ENCODE data around the gene AQP7.
"Not testable (repeated sequence)": the region's sequence is repeated elsewhere in the genome, so short reads cannot be mapped to it uniquely, and the experiment has no call there.

Gene AQP7

GRCh38 chr9:33399047-33399446, 3.3 kb downstream of the AQP7 start:
- not testable (repeated sequence) for DNase-seq

- DNase-seq = not testable (repeated sequence)
These were observed 4.6 kb downstream of the AQP7 start for GRCh38 chr9:33397801-33398200.

DNA sequence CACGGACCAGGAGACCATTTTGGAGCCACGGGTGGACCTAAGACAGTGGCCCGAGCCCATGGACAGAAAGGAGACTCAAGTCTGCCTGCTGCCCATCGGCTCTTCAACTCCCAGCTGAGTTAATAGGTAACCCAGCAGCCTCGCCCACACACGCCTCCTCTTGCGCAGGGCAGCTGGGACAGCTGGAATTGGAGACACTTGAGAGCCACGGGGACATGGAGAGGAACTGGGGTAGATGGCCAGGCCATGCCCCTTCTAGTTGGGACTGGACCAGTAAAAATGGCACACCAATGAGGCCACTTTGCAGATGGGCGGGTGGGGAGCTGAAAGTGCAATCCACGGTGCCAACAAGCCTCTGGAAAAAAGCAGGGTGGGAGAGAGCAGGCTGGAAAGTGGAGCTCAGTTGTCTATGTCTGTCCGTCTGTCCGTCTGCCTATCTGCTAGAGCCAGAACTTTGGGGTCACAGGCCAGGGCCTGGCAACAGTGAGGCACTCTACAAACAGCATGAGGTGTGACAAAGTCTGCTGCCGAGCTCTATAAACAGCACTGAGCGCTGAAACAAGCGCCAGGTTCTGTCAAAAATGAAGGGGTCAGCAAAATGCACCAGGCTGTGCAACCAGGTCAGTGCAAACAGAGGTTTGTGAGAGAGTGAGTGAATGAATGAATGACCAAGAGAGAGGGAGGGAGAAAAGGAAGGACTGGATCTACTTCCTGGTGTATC, 7.0 kb downstream of the AQP7 start:
- DNase-seq = not testable (repeated sequence)

- not testable (repeated sequence) for DNase-seq
These were observed 8.4 kb downstream of the AQP7 start for GRCh38 chr9:33393986-33394385.

DNA sequence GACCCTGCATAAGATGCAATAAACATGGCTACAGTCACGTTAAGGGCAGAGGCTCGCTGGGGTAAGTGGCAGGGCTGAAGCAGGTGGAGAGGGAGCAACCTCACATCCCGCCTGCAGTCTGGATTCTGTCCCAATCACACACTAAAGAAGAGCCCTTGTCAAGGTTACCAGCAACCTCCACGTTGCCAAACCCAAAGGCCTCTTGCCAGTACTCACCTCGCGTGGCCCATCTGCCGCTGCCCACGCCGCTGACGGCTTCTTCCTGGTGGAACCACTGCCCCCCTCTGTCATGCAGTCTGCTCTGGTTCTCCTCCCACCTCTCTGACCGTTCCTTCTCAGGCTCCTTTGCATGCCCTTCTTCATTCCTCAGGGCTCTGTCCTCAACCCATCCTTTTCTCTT, 8.8 kb downstream of the AQP7 start:
- no peak for DNase-seq

- not testable (repeated sequence) for DNase-seq
These were observed 9.8 kb downstream of the AQP7 start for GRCh38 chr9:33392591-33393021.

- DNase-seq = peak in 42 of 56 donors; percentile 3 to 80 (median 37)
These were observed 11.1 kb downstream of the AQP7 start for GRCh38 chr9:33391111-33391771.

GRCh38 chr9:33388110-33388994, 14.0 kb downstream of the AQP7 start:
- peak in 2 of 56 donors; percentile 19 to 39 for DNase-seq

- DNase-seq = not testable (repeated sequence)
These were observed 15.4 kb downstream of the AQP7 start for GRCh38 chr9:33386998-33387397.

GRCh38 chr9:33386641-33386996, 15.7 kb downstream of the AQP7 start:
- not testable (repeated sequence) for DNase-seq

- not testable (repeated sequence) for DNase-seq
These were observed 16.3 kb downstream of the AQP7 start for GRCh38 chr9:33385979-33386640.

- not testable (repeated sequence) for DNase-seq
These were observed 16.8 kb downstream of the AQP7 start for GRCh38 chr9:33385536-33385935.

DNA sequence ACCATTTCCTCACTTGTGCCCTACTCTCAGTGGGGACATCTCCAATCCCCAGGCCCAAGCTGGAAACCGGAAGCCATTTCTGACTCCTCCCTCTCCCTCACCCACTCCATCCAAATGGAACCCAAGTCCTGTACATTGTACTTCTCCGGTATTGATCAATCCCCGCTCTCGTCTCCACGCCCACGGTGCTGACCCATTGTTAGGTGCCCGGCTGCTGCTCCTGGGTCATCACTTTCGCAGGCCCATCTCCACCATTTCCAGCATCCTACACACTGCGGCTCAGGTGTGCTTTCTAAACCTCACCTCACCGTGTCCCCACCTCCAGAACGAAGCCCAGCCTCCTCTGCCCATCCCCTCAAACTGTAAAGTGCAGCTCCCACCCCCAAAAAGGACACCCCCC, 19.0 kb downstream of the AQP7 start:
- DNase-seq = not testable (repeated sequence)

GRCh38 chr9:33382397-33382796, 20.0 kb downstream of the AQP7 start:
- not testable (repeated sequence) for DNase-seq

DNA sequence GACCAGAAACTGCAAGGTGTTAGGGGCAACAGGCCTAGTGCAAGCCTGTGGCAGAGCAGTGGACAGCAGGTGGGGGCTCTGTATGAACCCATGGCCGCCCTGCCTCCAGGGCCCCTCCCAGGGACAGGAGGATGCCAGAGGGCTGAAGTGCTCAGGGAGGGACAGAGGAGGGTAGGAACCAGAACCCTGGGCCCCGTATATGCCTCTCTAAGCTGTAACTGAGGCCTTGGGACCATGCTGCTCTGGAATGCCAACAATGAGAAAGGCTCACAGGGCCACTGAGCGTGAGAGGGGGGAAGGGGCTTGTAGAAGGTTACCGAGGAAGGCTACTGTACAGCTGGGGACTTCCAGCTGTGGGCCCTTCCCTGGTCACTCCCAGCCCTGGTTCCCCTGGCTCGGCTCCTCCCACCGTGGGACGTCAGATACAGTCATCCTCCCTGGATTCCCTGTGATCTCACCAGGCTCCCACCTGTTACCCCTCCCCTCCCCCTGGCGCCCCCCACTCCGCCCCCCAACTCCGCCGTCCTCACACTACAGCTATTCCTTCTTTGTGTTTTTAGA, 21.1 kb downstream of the AQP7 start:
- no peak for DNase-seq

- no peak for DNase-seq
These were observed 21.8 kb downstream of the AQP7 start for GRCh38 chr9:33380390-33381094.

DNA sequence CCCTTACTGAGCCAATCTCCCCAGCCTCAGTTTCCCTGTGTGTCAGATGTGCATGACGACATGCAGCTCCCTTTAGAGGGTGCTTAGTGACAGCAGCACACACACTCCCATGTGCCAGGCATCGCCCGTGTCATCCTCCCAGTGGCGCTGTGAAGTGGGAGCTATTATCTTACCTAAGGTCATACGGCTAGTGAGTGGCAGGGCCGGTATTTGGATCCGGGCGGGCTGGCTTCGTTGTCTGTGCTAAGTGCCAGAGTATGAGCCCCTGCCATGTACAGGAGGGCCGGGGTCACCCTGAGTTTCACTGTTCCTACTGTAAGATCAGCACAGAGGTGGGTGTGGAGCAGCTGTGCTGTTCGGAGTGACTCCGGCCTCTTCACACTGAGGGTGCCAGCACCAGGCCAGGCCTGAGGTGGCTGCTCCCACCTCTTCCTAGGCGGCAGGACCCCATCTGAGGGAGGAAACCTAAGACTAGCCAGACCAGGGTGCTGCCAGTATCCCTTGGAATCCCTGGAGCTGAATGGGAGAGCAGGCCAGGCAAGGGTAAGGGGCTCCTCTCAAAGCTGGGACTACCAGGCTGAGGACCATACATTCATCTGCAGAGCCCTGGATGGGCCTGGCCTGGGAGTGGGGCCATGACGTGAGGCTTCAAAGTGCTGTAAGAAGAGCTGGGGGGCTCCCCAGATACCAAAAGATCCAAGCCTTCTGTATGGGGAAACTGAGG, 22.5 kb downstream of the AQP7 start:
- DNase-seq = no peak

DNA sequence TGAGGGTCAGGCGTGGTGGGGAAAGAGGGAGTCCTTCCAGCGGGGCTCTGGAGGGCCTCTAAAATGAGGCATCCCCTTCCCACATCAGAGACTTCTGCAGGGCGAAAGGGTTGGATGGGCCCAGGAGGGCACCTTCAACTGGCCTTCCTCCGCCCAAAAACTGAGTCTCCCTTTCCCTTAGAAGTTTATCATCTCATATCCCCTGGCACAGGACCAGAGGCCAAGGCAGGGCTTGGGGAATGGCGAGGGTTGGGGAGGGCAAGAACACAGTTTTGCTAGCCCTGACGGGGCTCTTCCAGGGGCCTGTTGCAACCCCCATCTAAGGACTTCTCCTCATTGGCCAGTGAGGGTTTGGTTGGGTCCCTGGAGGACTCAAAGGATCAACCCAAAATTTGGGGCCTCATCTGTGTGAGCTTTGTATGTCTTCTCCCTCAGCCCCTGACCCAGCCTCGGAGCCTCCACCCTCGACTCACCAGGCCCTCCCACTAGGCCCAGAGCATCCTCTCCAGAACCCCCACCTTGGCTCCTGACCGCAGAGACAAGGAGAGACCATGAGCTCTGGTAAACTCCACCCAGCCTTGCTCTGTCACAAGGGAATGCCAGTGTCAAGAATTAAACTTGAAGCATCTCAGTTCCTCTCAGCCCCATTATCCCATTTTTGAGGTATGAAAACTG, 24.1 kb downstream of the AQP7 start:
- no peak for DNase-seq

GRCh38 chr9:33377089-33377715, 25.2 kb downstream of the AQP7 start:
- no peak for DNase-seq
